Suprapubic skin (tissue), 4 donors: Measurements from ENCODE around the gene FAM163B. TPM values are rescaled to one million over a fixed set of nuclear protein-coding genes. Genes with fewer than 3 reads are reported as not detected.

Source experiments
- DNase-seq, 2 donors: peaks; one replicate each; pipeline ENCODE4 v3.0.0-alpha.2; 2019; ENCODE audit warnings: low spot score in 2 of 2
- H3K27ac ChIP-seq: fragments of 200-600 bp; sonication (generic); one replicate; pipeline ENCODE4 v1.5.1; 2019
- H3K27me3 ChIP-seq: fragments of 200-600 bp; sonication (generic); one replicate; pipeline ENCODE4 v1.5.1; 2019
- H3K36me3 ChIP-seq: fragments of 200-600 bp; sonication (generic); one replicate; pipeline ENCODE4 v1.5.1; 2019
- H3K4me1 ChIP-seq: fragments of 200-600 bp; sonication (generic); one replicate; pipeline ENCODE4 v1.5.1; 2019
- H3K4me3 ChIP-seq: fragments of 200-600 bp; sonication (generic); one replicate; pipeline ENCODE4 v1.5.1; 2019; ENCODE audit warnings: mild to moderate bottlenecking
- H3K9me3 ChIP-seq: fragments of 200-600 bp; sonication (generic); one replicate; pipeline ENCODE4 v1.5.1; 2019
- CTCF ChIP-seq, 2 donors: fragments of 200-600 bp in 1 of 2; fragments of 450-650 bp in 1 of 2; sonication (generic) in 1 of 2; IDR thresholded peaks; one replicate each; pipeline ENCODE4 v1.5.1; 2016 to 2019; ENCODE audit warnings: antibody characterized with exemption in 2 of 2, mild to moderate bottlenecking in 1 of 2, moderate library complexity in 1 of 2
- EP300 ChIP-seq: sonication (generic); formaldehyde crosslinking; IDR thresholded peaks from one replicate; pipeline ENCODE4 v1.6.1; 2017; ENCODE audit warnings: antibody characterized with exemption
- POLR2A ChIP-seq, 2 donors: fragments of 450-650 bp; IDR thresholded peaks; one replicate each; pipeline ENCODE4 v1.6.1; 2017; ENCODE audit warnings: antibody characterized with exemption in 2 of 2, mild to moderate bottlenecking in 2 of 2, moderate library complexity in 2 of 2
- POLR2AphosphoS5 ChIP-seq, 3 donors: sonication (generic); formaldehyde crosslinking; IDR thresholded peaks; one replicate each; pipeline ENCODE4 v1.6.1; 2017; ENCODE audit warnings: antibody characterized with exemption in 3 of 3
- WGBS: methylation state at CpG from one replicate; pipeline ENCODE4 v1.1.5; 2018; 5-methylcytosine and 5-hydroxymethylcytosine counted together
- total RNA-seq, 4 donors: library from RNA; depleted of rRNA; stranded (reverse); fragments of >200 nt; gene quantifications; one replicate each; pipeline ENCODE4 v1.1.0, GENCODE V29; 2016

The FAM163B gene
- total RNA-seq, 4 donors from 2014 or later: not detected

GRCh38 chr9:133608889-133609288 is 300 bp downstream of the FAM163B start:
- Histone ChIP-seq H3K4me1 (peaks cover 7% of the 10 kb centered on the region), H3K27ac (no peak overlapping the region), H3K36me3 (no peaks in the 10 kb centered on the region), H3K4me3 (peak overlapping the region; percentile 14), H3K9me3 (no peaks in the 10 kb centered on the region), H3K27me3 (peaks cover 98% of the 10 kb centered on the region)
- WGBS: 40% methylated on average over 1 of the region's 41 CpGs
- no peak for DNase-seq
- TF ChIP-seq EP300: no peak
- no peak for TF ChIP-seq CTCF (IDR thresholded peaks at IDR 0.05)
- TF ChIP-seq POLR2A (IDR thresholded peaks at IDR 0.05): no peak
- TF ChIP-seq POLR2AphosphoS5 (IDR thresholded peaks at IDR 0.05): no peak

- Histone ChIP-seq H3K9me3 (no peaks in the 10 kb centered on the region), H3K4me3 (no peak overlapping the region), H3K27me3 (peaks cover 98% of the 10 kb centered on the region), H3K27ac (no peak overlapping the region), H3K36me3 (no peaks in the 10 kb centered on the region), H3K4me1 (peaks cover 7% of the 10 kb centered on the region)
- no peak for DNase-seq
- no peak for TF ChIP-seq EP300
- TF ChIP-seq POLR2A (IDR thresholded peaks at IDR 0.05): no peak
- TF ChIP-seq POLR2AphosphoS5 (IDR thresholded peaks at IDR 0.05): no peak
- TF ChIP-seq CTCF (IDR thresholded peaks at IDR 0.05): no peak
- 87% methylated on average over 7 of the region's 7 CpGs for WGBS
These were observed 807 bp downstream of the FAM163B start for GRCh38 chr9:133608382-133608781.

- H3K27me3 ChIP-seq: peaks cover 98% of the 10 kb centered on the region
- no peaks in the 10 kb centered on the region for H3K9me3 ChIP-seq
- no peaks in the 10 kb centered on the region for H3K36me3 ChIP-seq
- no peak for DNase-seq
- no peak for TF ChIP-seq POLR2A (IDR thresholded peaks at IDR 0.05)
- no peak for TF ChIP-seq POLR2AphosphoS5 (IDR thresholded peaks at IDR 0.05)
- no peak for TF ChIP-seq EP300
- no peak for TF ChIP-seq CTCF (IDR thresholded peaks at IDR 0.05)
- no peak overlapping the region for H3K4me3 ChIP-seq
- H3K27ac ChIP-seq: no peak overlapping the region
- WGBS: 78% methylated on average over 7 of the region's 8 CpGs
- H3K4me1 ChIP-seq: peaks cover 7% of the 10 kb centered on the region
These were observed 1.2 kb downstream of the FAM163B start for GRCh38 chr9:133607976-133608375.

GRCh38 chr9:133607381-133607780 is 1.8 kb downstream of the FAM163B start:
- Histone ChIP-seq H3K4me3 (no peak overlapping the region), H3K36me3 (no peaks in the 10 kb centered on the region), H3K27ac (no peak overlapping the region), H3K9me3 (no peaks in the 10 kb centered on the region), H3K27me3 (peaks cover 98% of the 10 kb centered on the region), H3K4me1 (peaks cover 7% of the 10 kb centered on the region)
- TF ChIP-seq POLR2AphosphoS5 (IDR thresholded peaks at IDR 0.05) (no peak), CTCF (IDR thresholded peaks at IDR 0.05) (no peak), EP300 (no peak), POLR2A (IDR thresholded peaks at IDR 0.05) (no peak)
- WGBS: 38% methylated on average over 7 of the region's 7 CpGs
- DNase-seq: no peak

- Histone ChIP-seq H3K27ac (no peak overlapping the region), H3K36me3 (no peaks in the 10 kb centered on the region), H3K27me3 (peaks cover 98% of the 10 kb centered on the region), H3K4me3 (no peak overlapping the region), H3K9me3 (no peaks in the 10 kb centered on the region), H3K4me1 (peaks cover 7% of the 10 kb centered on the region)
- TF ChIP-seq EP300 (no peak), CTCF (IDR thresholded peaks at IDR 0.05) (no peak), POLR2A (IDR thresholded peaks at IDR 0.05) (no peak), POLR2AphosphoS5 (IDR thresholded peaks at IDR 0.05) (no peak)
- no peak for DNase-seq
- WGBS: 49% methylated on average over 6 of the region's 8 CpGs
These were observed 2.5 kb downstream of the FAM163B start for GRCh38 chr9:133606708-133607025.
